ENCODE results near the gene SH3TC2.

GRCh38 chr5:149004559-149004958 is 58.3 kb downstream of the SH3TC2 start:
- TF ChIP-seq CTCF (IDR thresholded peaks at IDR 0.05) (no peak), RAD21 (IDR thresholded peaks at IDR 0.05; ENCODE audit: low read length) (no peak), POLR2AphosphoS5 (IDR thresholded peaks at IDR 0.05; ENCODE audit: low read depth, low read length) (no peak), GABPA (IDR thresholded peaks at IDR 0.05; ENCODE audit: low read depth) (no peak), TAF1 (IDR thresholded peaks at IDR 0.05; ENCODE audit: borderline replicate concordance, low read depth, low read length) (no peak)

Measured in SK-N-SH (cell line).